ENCODE data around the gene TMPRSS2. TPM values are rescaled to one million over a fixed set of nuclear protein-coding genes. Genes with fewer than 3 reads are reported as not detected.
"Not testable (repeated sequence)": the region's sequence is repeated elsewhere in the genome, so short reads cannot be mapped to it uniquely, and the experiment has no call there.

Gene TMPRSS2
- total RNA-seq, 4 donors from 2014 or later = 14.2 to 47.3 (median 15.6) TPM

GRCh38 chr21:41422546-41423304 is 85.2 kb downstream of the TMPRSS2 start:
- no peak for TF ChIP-seq POLR2A (IDR thresholded peaks at IDR 0.05)
- TF ChIP-seq CTCF (IDR thresholded peaks at IDR 0.05) = no peak
- intact Hi-C loops (cut with DNase I) = no loop called here
- 90 to 95% methylated on average over 16 to 19 of the region's 19 CpGs for WGBS, 2 donors
- no peak for DNase-seq
- Histone ChIP-seq H3K36me3 (no peaks in the 10 kb centered on the region), H3K4me1 (peaks cover 13 to 31% of the 10 kb centered on the region in 2 donors), H3K27ac (peak overlapping the region in 1 of 3 donors; percentile 21), H3K27me3 (no peaks in the 10 kb centered on the region), H3K4me3 (replicated peaks in 1 of 3) (no peak overlapping the region), H3K9me3 (no peaks in the 10 kb centered on the region)

GRCh38 chr21:41420998-41421397 is 87.0 kb downstream of the TMPRSS2 start:
- Histone ChIP-seq H3K4me1 (peaks cover 7 to 19% of the 10 kb centered on the region in 2 donors), H3K27ac (peak overlapping the region; percentile 92 to 98 (median 97)), H3K4me3 (replicated peaks in 1 of 3) (peak overlapping the region in 1 of 3 donors; percentile 44)
- H3K27me3 ChIP-seq; intact Hi-C loops (cut with DNase I); H3K36me3 ChIP-seq; H3K9me3 ChIP-seq; DNase-seq: not testable (repeated sequence)
- WGBS, 2 donors = 38 to 53% methylated on average over 8 of the region's 8 CpGs

- DNase-seq = peak; percentile 83 to 87
- Histone ChIP-seq H3K4me3 (replicated peaks in 1 of 3) (peak overlapping the region in 2 of 3 donors; percentile 44 to 78), H3K9me3 (no peaks in the 10 kb centered on the region), H3K36me3 (no peaks in the 10 kb centered on the region), H3K4me1 (peaks cover 7 to 15% of the 10 kb centered on the region in 2 donors), H3K27me3 (no peaks in the 10 kb centered on the region), H3K27ac (peak overlapping the region; percentile 92 to 98 (median 97))
- WGBS, 2 donors = 6 to 22% methylated on average over 18 to 53 of the region's 54 CpGs
- intact Hi-C loops (cut with DNase I) = no loop called here
- TF ChIP-seq POLR2A (IDR thresholded peaks at IDR 0.05) = peak in 1 of 2 donors; percentile 50
- no peak for TF ChIP-seq CTCF (IDR thresholded peaks at IDR 0.05)
These were observed 87.8 kb downstream of the TMPRSS2 start for GRCh38 chr21:41419921-41420862.

GRCh38 chr21:41418956-41419680 is 88.8 kb downstream of the TMPRSS2 start:
- Histone ChIP-seq H3K27ac (peak overlapping the region in 2 of 3 donors; percentile 92 to 97), H3K4me3 (replicated peaks in 1 of 3) (no peak overlapping the region), H3K36me3 (no peaks in the 10 kb centered on the region), H3K9me3 (no peaks in the 10 kb centered on the region), H3K27me3 (no peaks in the 10 kb centered on the region), H3K4me1 (peaks cover 7 to 15% of the 10 kb centered on the region in 2 donors)
- no peak for DNase-seq
- WGBS, 2 donors = 87 to 94% methylated on average over 11 of the region's 11 CpGs
- TF ChIP-seq POLR2A (IDR thresholded peaks at IDR 0.05) = no peak
- no peak for TF ChIP-seq CTCF (IDR thresholded peaks at IDR 0.05)
- intact Hi-C loops (cut with DNase I) = no loop called here

- DNase-seq = no peak
- Histone ChIP-seq H3K27me3 (no peaks in the 10 kb centered on the region), H3K36me3 (no peaks in the 10 kb centered on the region), H3K4me1 (peaks cover 7 to 15% of the 10 kb centered on the region in 2 donors), H3K9me3 (no peaks in the 10 kb centered on the region), H3K27ac (peak overlapping the region in 1 of 3 donors; percentile 10), H3K4me3 (replicated peaks in 1 of 3) (no peak overlapping the region)
- intact Hi-C loops (cut with DNase I) = no loop called here
- no peak for TF ChIP-seq CTCF (IDR thresholded peaks at IDR 0.05)
- no peak for TF ChIP-seq POLR2A (IDR thresholded peaks at IDR 0.05)
- 92% methylated on average over 6 of the region's 6 CpGs for WGBS, 2 donors
These were observed 89.6 kb downstream of the TMPRSS2 start for GRCh38 chr21:41418393-41418792.

- H3K9me3 ChIP-seq; DNase-seq; H3K36me3 ChIP-seq; H3K27ac ChIP-seq; intact Hi-C loops (cut with DNase I); H3K4me3 ChIP-seq (replicated peaks in 1 of 3); H3K27me3 ChIP-seq: not testable (repeated sequence)
- WGBS, 2 donors = 86 to 94% methylated on average over 2 of the region's 2 CpGs
- H3K4me1 ChIP-seq = peaks cover 7 to 15% of the 10 kb centered on the region in 2 donors
These were observed 90.5 kb downstream of the TMPRSS2 start for GRCh38 chr21:41417505-41417904.

Data from thyroid gland (tissue), 4 donors.